Stimulated activated CD8-positive, alpha-beta memory T cell treated with anti-CD3 and anti-CD28 coated beads, Interleukin-15, amount 100 ng/mL, for 4 hours (primary cell): ENCODE data around the gene CCDC187.
A peak's percentile ranks its signal among the peaks of the same experiment; 100 is the strongest.
"Not testable (repeated sequence)": the region's sequence is repeated elsewhere in the genome, so short reads cannot be mapped to it uniquely, and the experiment has no call there.

Experiments
- DNase-seq, 2 donors: peaks; one replicate each; pipeline ENCODE4 v3.0.0-alpha.2; 2020; ENCODE audit warnings: low read depth in 2 of 2

CCDC187 gene

GRCh38 chr9:136326761-136327303, 22.9 kb upstream of the CCDC187 start:
- no peak for DNase-seq

- no peak for DNase-seq
Measured at GRCh38 chr9:136326061-136326760, 22.3 kb upstream of the CCDC187 start.

DNA sequence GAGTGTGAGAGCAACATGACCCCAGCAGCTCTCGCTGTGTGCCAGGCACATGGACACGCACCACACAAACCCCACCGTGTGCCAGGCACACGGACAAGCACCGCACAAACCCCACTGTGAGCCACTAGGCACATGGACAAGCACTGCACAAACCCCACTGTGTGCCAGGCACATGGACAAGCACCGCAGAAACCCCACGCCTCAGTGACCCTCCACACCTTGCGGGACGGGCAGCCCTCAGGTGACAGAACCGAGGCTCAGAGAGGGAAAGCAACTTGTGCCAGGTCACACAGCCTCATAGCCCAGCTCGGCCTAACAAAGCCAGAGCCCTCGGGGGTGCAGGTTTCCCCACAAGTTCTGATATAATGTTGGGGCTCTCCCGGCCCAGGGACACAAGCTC, 21.5 kb upstream of the CCDC187 start:
- no peak for DNase-seq

GRCh38 chr9:136324501-136325300, 20.8 kb upstream of the CCDC187 start:
- no peak for DNase-seq

- DNase-seq: no peak
Measured at GRCh38 chr9:136323371-136323789, 19.5 kb upstream of the CCDC187 start.

- DNase-seq: no peak
Measured at GRCh38 chr9:136322756-136323330, 18.9 kb upstream of the CCDC187 start.

- DNase-seq: no peak
Measured at GRCh38 chr9:136321561-136321960, 17.7 kb upstream of the CCDC187 start.

DNA sequence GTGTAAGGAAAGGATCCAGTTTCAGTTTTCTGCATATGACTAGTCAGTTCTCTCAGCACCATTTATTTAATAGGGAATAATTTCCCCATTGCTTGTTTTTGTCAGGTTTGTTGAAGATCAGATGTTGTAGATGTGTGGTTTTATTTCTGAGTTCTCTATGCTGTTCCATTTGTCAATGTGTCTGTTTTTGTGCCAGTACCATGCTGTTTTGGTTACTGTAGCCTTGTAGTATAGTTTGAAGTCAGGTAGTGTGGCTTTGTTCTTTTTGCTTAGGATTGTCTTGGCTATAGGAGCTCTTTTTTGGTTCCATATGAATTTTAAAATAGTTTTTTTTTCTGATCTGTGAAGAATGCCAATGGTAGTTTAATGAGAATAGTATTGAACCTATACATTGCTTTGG, 17.1 kb upstream of the CCDC187 start:
- DNase-seq: not testable (repeated sequence)

- DNase-seq: not testable (repeated sequence)
Measured at GRCh38 chr9:136319955-136320354, 16.1 kb upstream of the CCDC187 start.

DNA sequence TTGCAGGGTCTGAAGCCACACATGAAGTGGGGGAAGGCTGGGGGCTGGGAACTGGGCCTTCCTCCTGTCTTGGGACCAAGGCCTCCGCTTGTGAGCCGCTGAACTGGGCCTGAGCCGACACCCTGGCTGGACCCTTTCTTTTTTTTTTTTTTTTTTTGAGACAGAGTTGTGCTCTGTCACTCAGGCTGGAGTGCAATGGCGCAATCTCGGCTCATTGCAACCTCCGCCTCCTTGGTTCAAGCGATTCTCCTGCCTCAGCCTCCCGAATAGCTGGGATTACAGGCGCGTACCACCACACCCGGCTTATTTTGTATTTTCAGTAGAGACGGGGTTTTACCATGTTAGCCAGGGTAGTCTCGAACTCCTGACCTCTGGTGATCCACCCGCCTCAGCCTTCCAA, 15.3 kb upstream of the CCDC187 start:
- DNase-seq: not testable (repeated sequence)

GRCh38 chr9:136318776-136319241, 14.9 kb upstream of the CCDC187 start:
- no peak for DNase-seq

DNA sequence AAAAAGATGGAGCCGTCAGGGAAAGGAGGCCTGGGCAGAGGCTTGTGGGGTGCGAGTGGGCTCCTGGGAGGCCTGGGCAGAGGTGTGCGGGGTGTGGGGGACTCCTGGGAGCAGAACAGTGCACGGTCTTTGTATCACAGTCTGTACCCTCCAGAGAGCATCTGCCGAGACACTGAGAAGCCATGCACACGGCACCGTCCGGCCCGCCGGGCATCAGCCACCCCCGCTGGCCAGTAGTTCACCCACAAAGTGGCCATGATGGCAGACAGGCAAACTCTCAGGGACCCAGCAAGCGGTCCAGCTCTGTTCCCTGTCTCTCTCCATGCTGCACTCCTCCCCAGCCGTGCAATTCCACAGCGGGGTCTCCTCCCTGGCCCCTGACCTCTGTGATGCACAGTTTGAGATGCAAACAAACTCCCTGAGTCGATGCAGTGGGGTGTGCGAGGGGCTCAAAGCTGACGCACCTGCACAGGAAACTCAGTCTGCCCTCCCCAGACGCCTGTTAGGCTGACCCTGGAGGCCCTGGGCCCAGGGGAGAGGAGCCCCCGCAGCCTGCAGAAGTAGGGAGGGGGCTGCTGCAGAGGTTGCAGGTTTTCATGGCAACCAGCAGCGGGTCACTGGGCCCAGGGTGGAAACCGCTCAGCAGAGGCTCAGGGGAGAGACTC, 14.3 kb upstream of the CCDC187 start:
- no peak for DNase-seq

DNA sequence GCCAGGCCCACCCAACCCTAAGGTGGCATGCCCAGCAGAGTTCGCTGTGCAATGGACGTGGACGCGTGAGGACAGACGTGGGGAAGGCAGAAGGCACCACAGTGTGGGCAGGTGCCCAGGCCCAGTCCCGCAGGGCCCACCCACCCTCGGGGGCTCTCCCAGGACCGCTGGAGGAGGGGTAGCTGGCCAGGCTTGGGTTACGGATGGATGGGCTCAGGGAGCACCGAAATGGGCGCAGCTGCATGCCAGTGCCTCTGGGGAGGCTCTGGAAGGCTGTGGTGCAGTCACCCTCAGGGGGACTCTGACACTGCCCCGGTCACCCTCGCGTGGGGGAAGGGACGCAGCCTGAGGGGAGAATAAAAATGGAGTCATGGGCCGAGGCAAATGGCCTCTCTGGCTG, 13.8 kb upstream of the CCDC187 start:
- no peak for DNase-seq

GRCh38 chr9:136316896-136317676, 13.2 kb upstream of the CCDC187 start:
- no peak for DNase-seq

- DNase-seq: peak in 1 of 2 donors; percentile 17
Measured at GRCh38 chr9:136316271-136316751, 12.4 kb upstream of the CCDC187 start.

GRCh38 chr9:136314944-136315343, 11.1 kb upstream of the CCDC187 start:
- DNase-seq: no peak

DNA sequence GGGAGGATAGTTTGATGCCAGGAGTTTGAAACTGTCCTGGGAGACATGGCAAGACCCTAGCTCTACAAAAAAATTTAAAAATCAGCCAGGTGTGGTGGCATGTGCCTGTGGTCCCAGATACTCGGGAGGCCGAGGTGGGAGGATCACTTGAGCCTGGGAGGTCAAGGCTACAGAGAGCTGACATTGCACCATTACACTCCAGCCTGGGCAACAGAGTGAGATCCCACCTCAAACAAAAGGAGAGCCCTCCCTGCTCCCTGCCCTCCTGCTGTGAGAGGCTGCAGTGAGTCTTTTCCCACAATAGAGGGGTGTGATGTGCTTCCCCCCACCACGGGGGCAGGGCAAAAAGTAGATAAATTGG, 10.1 kb upstream of the CCDC187 start:
- no peak for DNase-seq

GRCh38 chr9:136313111-136314055, 9.5 kb upstream of the CCDC187 start:
- no peak for DNase-seq

DNA sequence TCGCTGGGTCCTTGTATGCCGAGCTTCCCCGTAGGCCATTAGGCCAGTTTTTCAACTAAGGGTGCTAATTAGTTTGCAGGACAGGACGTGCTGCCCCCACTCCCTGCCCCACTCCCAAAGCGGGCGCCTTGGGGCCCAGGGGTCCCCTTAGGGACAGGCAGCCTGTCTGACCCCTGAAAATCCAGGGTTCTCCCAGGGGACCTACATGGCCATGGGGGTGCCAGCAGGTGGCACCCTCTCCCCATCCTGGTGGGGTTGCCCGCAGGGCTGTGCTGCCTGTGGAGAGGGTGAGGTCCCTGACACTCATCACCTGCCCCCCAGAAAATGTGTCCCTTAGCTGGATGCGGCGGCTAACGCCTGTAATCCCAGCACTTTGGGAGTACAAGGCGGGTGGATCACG, 8.5 kb upstream of the CCDC187 start:
- no peak for DNase-seq

- DNase-seq: no peak
Measured at GRCh38 chr9:136312009-136312375, 8.1 kb upstream of the CCDC187 start.
